ENCODE measurements around the gene INSYN2B.

The INSYN2B gene

GRCh38 chr5:169970911-169971765 lies 9.2 kb downstream of the INSYN2B start:
- Histone ChIP-seq H3K79me2 (ENCODE audit: low read length) (no peaks in the 10 kb centered on the region), H3K4me1 (ENCODE audit: low read length) (no peaks in the 10 kb centered on the region), H3K4me3 (ENCODE audit: low read length) (no peak overlapping the region), H3K9ac (ENCODE audit: low read length) (no peak overlapping the region), H3K9me2 (replicated peaks; ENCODE audit: insufficient read depth, low read length) (no peaks in the 10 kb centered on the region), H2AFZ (ENCODE audit: low read length) (no peak overlapping the region), H4K20me1 (ENCODE audit: insufficient read depth, low read length) (no peaks in the 10 kb centered on the region), H3K36me3 (replicated peaks; ENCODE audit: insufficient read depth, low read length) (no peaks in the 10 kb centered on the region), H3K27ac (ENCODE audit: low read length) (no peak overlapping the region), H3K27me3 (replicated peaks; ENCODE audit: insufficient read depth, low read length) (no peaks in the 10 kb centered on the region), H3K9me3 (replicated peaks; ENCODE audit: insufficient read depth, low read length) (no peaks in the 10 kb centered on the region), H3F3A (ENCODE audit: insufficient read depth, low read length) (no peaks in the 10 kb centered on the region), H3K4me2 (ENCODE audit: low read depth, low read length) (no peak overlapping the region)
- no peak for DNase-seq
- no peak for TF ChIP-seq EZH2phosphoT487 (IDR thresholded peaks at IDR 0.05; ENCODE audit: low read length)
- TF ChIP-seq EZH2 (optimal IDR thresholded peaks at IDR 0.05; ENCODE audit: low read depth, low read length) = no peak

- Histone ChIP-seq H3K79me2 (ENCODE audit: low read length) (no peaks in the 10 kb centered on the region), H4K20me1 (ENCODE audit: insufficient read depth, low read length) (no peaks in the 10 kb centered on the region), H2AFZ (ENCODE audit: low read length) (no peak overlapping the region), H3K4me3 (ENCODE audit: low read length) (no peak overlapping the region), H3K27ac (ENCODE audit: low read length) (no peak overlapping the region), H3K36me3 (replicated peaks; ENCODE audit: insufficient read depth, low read length) (no peaks in the 10 kb centered on the region), H3K4me2 (ENCODE audit: low read depth, low read length) (no peak overlapping the region), H3K9ac (ENCODE audit: low read length) (no peak overlapping the region), H3K9me2 (replicated peaks; ENCODE audit: insufficient read depth, low read length) (no peaks in the 10 kb centered on the region), H3F3A (ENCODE audit: insufficient read depth, low read length) (no peaks in the 10 kb centered on the region), H3K4me1 (ENCODE audit: low read length) (no peaks in the 10 kb centered on the region), H3K9me3 (replicated peaks; ENCODE audit: insufficient read depth, low read length) (no peaks in the 10 kb centered on the region), H3K27me3 (replicated peaks; ENCODE audit: insufficient read depth, low read length) (no peaks in the 10 kb centered on the region)
- TF ChIP-seq CTCF (IDR thresholded peaks at IDR 0.05; ENCODE audit: low read length) = no peak
- TF ChIP-seq EZH2phosphoT487 (IDR thresholded peaks at IDR 0.05; ENCODE audit: low read length) = no peak
- no peak for TF ChIP-seq EZH2 (optimal IDR thresholded peaks at IDR 0.05; ENCODE audit: low read depth, low read length)
- no peak for DNase-seq
These were observed 10.0 kb downstream of the INSYN2B start for GRCh38 chr5:169970339-169970738.

GRCh38 chr5:169964246-169964645 lies 16.0 kb downstream of the INSYN2B start:
- H3K79me2 ChIP-seq (ENCODE audit: low read length) = no peaks in the 10 kb centered on the region
- H3K36me3 ChIP-seq (replicated peaks; ENCODE audit: insufficient read depth, low read length) = no peaks in the 10 kb centered on the region
- no peaks in the 10 kb centered on the region for H3K9me2 ChIP-seq (replicated peaks; ENCODE audit: insufficient read depth, low read length)
- no peaks in the 10 kb centered on the region for H3F3A ChIP-seq (ENCODE audit: insufficient read depth, low read length)
- no peaks in the 10 kb centered on the region for H3K4me1 ChIP-seq (ENCODE audit: low read length)
- H3K4me3 ChIP-seq (ENCODE audit: low read length) = no peak overlapping the region
- H3K4me2 ChIP-seq (ENCODE audit: low read depth, low read length) = no peak overlapping the region
- H2AFZ ChIP-seq (ENCODE audit: low read length) = no peak overlapping the region
- no peaks in the 10 kb centered on the region for H3K9me3 ChIP-seq (replicated peaks; ENCODE audit: insufficient read depth, low read length)
- DNase-seq = no peak
- no peak overlapping the region for H3K27ac ChIP-seq (ENCODE audit: low read length)
- H3K27me3 ChIP-seq (replicated peaks; ENCODE audit: insufficient read depth, low read length) = no peaks in the 10 kb centered on the region
- H4K20me1 ChIP-seq (ENCODE audit: insufficient read depth, low read length) = no peaks in the 10 kb centered on the region
- no peak for TF ChIP-seq CTCF (IDR thresholded peaks at IDR 0.05; ENCODE audit: low read length)
- no peak for TF ChIP-seq EZH2phosphoT487 (IDR thresholded peaks at IDR 0.05; ENCODE audit: low read length)
- no peak for TF ChIP-seq EZH2 (optimal IDR thresholded peaks at IDR 0.05; ENCODE audit: low read depth, low read length)
- H3K9ac ChIP-seq (ENCODE audit: low read length) = no peak overlapping the region

- Histone ChIP-seq H3K36me3 (replicated peaks; ENCODE audit: insufficient read depth, low read length) (no peaks in the 10 kb centered on the region), H3K4me3 (ENCODE audit: low read length) (no peak overlapping the region), H2AFZ (ENCODE audit: low read length) (no peak overlapping the region), H3K9ac (ENCODE audit: low read length) (no peak overlapping the region), H4K20me1 (ENCODE audit: insufficient read depth, low read length) (no peaks in the 10 kb centered on the region), H3F3A (ENCODE audit: insufficient read depth, low read length) (no peaks in the 10 kb centered on the region), H3K79me2 (ENCODE audit: low read length) (no peaks in the 10 kb centered on the region), H3K27ac (ENCODE audit: low read length) (no peak overlapping the region), H3K9me3 (replicated peaks; ENCODE audit: insufficient read depth, low read length) (no peaks in the 10 kb centered on the region), H3K27me3 (replicated peaks; ENCODE audit: insufficient read depth, low read length) (no peaks in the 10 kb centered on the region), H3K9me2 (replicated peaks; ENCODE audit: insufficient read depth, low read length) (no peaks in the 10 kb centered on the region), H3K4me2 (ENCODE audit: low read depth, low read length) (no peak overlapping the region), H3K4me1 (ENCODE audit: low read length) (no peaks in the 10 kb centered on the region)
- DNase-seq = no peak
- TF ChIP-seq CTCF (IDR thresholded peaks at IDR 0.05; ENCODE audit: low read length) = no peak
- TF ChIP-seq EZH2 (optimal IDR thresholded peaks at IDR 0.05; ENCODE audit: low read depth, low read length) = no peak
- TF ChIP-seq EZH2phosphoT487 (IDR thresholded peaks at IDR 0.05; ENCODE audit: low read length) = no peak
These were observed 19.6 kb downstream of the INSYN2B start for GRCh38 chr5:169960659-169961058.
